NT2/D1 (cell line): ENCODE results near the gene PYROXD2.

Source experiments
- DNase-seq: peaks from one replicate; pipeline ENCODE4 v3.0.0-alpha.2; 2011; ENCODE audit warnings: low read depth, low spot score
- H3K27me3 ChIP-seq: 2 replicates; pipeline ENCODE4 v1.6.0; 2011; ENCODE audit warnings: mild to moderate bottlenecking; ENCODE audit not compliant: insufficient read length, insufficient read depth
- H3K36me3 ChIP-seq: 2 replicates; pipeline ENCODE4 v1.6.1; 2011; ENCODE audit warnings: mild to moderate bottlenecking, low read length, mixed read lengths; ENCODE audit not compliant: insufficient read depth, insufficient read length
- H3K4me1 ChIP-seq: 2 replicates; pipeline ENCODE4 v1.5.1; 2011; ENCODE audit not compliant: insufficient read depth, insufficient read length
- H3K4me3 ChIP-seq: 2 replicates; pipeline ENCODE4 v1.5.1; 2011; ENCODE audit warnings: low read depth; ENCODE audit not compliant: insufficient read length
- H3K9ac ChIP-seq: 2 replicates; pipeline ENCODE4 v1.6.0; 2011; ENCODE audit warnings: low read depth; ENCODE audit not compliant: insufficient read length
- H3K9me3 ChIP-seq: 2 replicates; pipeline ENCODE4 v1.5.1; 2011; ENCODE audit warnings: mild to moderate bottlenecking, low read length; ENCODE audit not compliant: insufficient read depth
- SUZ12 ChIP-seq: IDR thresholded peaks from 2 replicates; pipeline ENCODE4 v1.6.1; 2011; ENCODE audit not compliant: insufficient read length, insufficient read depth; ENCODE audit errors: extremely low read depth
- YY1 ChIP-seq: IDR thresholded peaks from 2 replicates; pipeline ENCODE4 v1.6.1; 2011; ENCODE audit not compliant: insufficient read length, insufficient read depth
- ZNF274 ChIP-seq: IDR thresholded peaks from 2 replicates; pipeline ENCODE4 v1.6.1; 2011; ENCODE audit warnings: mild to moderate bottlenecking, low read depth, low read length

The PYROXD2 gene

DNA sequence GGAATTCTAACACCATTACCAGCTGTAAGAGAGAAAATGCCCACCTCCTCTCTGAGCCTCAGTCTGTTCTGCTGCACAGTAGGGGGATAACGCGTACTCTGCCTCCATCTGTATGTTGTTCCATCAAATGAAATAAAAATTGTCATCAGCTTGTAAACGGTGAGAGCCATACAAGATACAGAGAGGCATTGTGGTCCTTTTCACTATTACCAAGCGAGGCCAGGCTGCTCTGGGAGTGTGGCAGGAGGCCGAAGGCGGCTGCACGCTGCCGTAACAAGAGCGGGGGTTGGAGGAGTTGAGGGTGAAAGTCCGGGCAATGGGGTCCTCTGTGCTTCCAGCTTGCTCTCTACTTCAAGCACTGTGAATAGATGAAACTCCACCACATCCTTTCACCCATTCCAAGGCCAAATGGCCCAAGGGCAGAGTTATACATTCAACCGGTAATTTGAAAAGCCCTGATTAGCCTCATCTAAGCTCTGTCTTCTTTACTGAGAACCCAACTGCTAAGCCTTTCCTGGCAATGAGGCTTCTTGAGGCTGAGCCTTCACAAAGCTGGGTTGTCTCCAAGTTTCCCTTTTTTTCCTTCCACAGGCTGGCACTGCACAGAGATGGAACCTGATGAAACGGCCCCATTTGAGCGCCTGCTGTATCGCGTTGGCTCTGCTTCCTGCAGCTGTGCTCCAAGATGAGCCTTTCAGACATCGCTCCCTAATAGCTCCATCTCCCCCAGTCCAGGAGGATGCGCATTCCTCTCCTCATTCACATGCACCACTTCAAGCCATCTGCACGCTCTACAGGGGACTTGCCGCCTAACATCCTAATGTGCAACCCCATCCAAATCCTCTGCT, 47.2 kb downstream of the PYROXD2 start:
- no peaks in the 10 kb centered on the region for H3K27me3 ChIP-seq
- TF ChIP-seq ZNF274, result no peak
- no peak for TF ChIP-seq YY1
- TF ChIP-seq SUZ12, result no peak
- peaks cover 9% of the 10 kb centered on the region; the same call in 1 of the 2 replicates for H3K9me3 ChIP-seq
- peak; percentile 18 for DNase-seq
- H3K9ac ChIP-seq, result no peak overlapping the region
- no peaks in the 10 kb centered on the region for H3K36me3 ChIP-seq
- peaks cover 4% of the 10 kb centered on the region for H3K4me1 ChIP-seq
- no peak overlapping the region for H3K4me3 ChIP-seq

DNA sequence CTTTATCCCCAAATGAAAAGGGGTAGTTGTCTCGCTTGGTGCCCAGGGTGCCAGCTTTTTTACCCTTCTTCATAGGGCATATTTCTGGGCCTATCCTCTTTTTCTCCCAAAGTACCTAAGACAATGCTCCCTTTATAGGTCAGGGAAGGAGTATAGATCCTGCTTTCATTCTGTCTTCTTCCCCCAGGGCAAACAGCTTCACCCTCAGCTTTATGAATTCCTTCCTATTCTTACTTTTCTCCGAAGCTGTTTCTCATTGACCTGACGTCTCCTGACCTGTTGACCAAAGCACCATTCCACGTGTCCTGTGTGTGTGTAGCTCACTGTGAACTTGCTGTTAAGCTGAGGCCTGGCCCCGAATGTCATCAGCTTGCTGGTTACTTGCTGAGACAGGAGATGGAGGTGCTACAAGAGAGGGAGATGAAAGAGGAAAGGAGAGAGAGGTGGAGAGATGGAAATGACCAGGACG, 48.9 kb downstream of the PYROXD2 start:
- peaks cover 4% of the 10 kb centered on the region for H3K4me1 ChIP-seq
- H3K36me3 ChIP-seq, result no peaks in the 10 kb centered on the region
- no peak overlapping the region for H3K4me3 ChIP-seq
- peaks cover 9% of the 10 kb centered on the region; the same call in 1 of the 2 replicates for H3K9me3 ChIP-seq
- no peak for TF ChIP-seq SUZ12
- no peak for TF ChIP-seq ZNF274
- TF ChIP-seq YY1, result no peak
- no peak overlapping the region for H3K9ac ChIP-seq
- no peaks in the 10 kb centered on the region for H3K27me3 ChIP-seq
- DNase-seq, result no peak

DNA sequence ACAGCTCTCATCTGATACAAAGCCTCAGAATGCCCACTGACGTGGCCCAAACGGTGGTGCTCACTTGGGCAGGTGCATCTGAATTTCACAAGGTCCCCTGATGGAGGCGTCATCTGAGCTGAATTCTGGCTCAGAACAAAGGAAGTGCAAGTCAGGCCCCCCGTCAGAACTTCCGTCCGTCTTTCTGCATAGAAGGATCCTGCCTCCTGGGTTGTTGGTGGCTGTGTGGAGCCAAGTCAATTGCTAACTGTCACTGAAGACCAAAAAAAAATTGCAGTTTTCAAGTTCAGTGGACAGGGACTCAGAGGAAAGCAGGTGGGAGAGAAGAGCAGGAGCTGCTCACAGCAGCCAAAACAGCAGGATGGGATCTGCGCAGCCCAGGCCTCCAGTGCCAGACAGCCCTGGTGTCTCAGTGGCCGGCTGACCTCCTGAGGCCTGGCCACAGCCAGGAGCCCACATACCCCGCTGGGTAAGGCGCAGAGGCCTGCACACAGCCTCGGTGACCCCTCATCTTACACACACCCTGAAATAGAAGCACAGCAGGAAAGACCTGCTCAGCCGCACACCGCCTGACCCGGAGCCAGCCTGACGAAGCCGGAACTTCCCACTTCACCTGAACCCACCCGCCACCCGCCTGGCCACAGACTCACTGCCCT, 49.4 kb downstream of the PYROXD2 start:
- Histone ChIP-seq H3K9me3 (peaks cover 9% of the 10 kb centered on the region; the same call in 1 of the 2 replicates), H3K4me1 (peaks cover 4% of the 10 kb centered on the region), H3K9ac (no peak overlapping the region), H3K27me3 (no peaks in the 10 kb centered on the region), H3K36me3 (no peaks in the 10 kb centered on the region), H3K4me3 (no peak overlapping the region)
- no peak for DNase-seq
- TF ChIP-seq SUZ12 (no peak), ZNF274 (no peak), YY1 (no peak)

DNA sequence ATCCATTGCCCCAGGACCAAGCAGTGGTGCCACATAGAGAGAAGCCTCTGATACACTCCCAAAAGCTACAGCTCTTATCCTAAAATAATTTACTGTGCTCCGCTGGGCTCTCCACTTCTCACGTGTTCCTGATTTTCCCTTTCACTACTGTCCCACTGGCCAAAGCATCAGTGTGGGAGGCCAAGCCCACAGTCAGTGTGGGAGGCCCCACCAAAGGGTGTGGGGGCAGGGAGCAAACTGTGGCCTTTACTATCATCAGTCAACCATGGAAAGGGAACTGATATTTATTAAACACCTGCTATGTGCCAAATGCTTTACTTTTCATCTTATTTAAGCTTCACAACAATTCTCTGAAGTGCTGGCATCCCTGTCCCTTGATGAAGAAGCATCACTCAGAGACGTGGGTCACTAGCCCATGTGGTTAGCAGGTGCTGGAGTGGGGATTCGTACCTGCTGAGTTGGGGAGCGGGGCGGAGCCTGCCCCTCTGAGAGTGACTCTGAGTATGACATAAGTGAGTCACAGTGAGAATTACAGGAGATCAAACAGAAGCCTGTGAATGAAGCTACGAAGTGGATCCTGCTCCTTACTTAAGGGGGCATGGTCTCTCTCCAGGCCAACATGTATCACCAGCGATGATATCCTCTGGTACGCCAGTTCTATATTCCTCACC, 50.4 kb downstream of the PYROXD2 start:
- Histone ChIP-seq H3K9me3 (peaks cover 9% of the 10 kb centered on the region; the same call in 1 of the 2 replicates), H3K9ac (no peak overlapping the region), H3K4me3 (no peak overlapping the region), H3K36me3 (no peaks in the 10 kb centered on the region), H3K27me3 (no peaks in the 10 kb centered on the region), H3K4me1 (peaks cover 4% of the 10 kb centered on the region)
- DNase-seq, result no peak
- TF ChIP-seq SUZ12 (no peak), ZNF274 (no peak), YY1 (no peak)

- DNase-seq, result no peak
- TF ChIP-seq YY1, result no peak
- Histone ChIP-seq H3K27me3 (no peaks in the 10 kb centered on the region), H3K36me3 (no peaks in the 10 kb centered on the region), H3K4me3 (no peak overlapping the region), H3K9ac (no peak overlapping the region), H3K9me3 (no peaks in the 10 kb centered on the region), H3K4me1 (peaks cover 4% of the 10 kb centered on the region)
Measured at GRCh38 chr10:98363220-98363619, 51.8 kb downstream of the PYROXD2 start.

- no peak overlapping the region for H3K4me3 ChIP-seq
- TF ChIP-seq SUZ12, result no peak
- no peak for TF ChIP-seq ZNF274
- no peaks in the 10 kb centered on the region for H3K27me3 ChIP-seq
- H3K4me1 ChIP-seq, result peaks cover 4% of the 10 kb centered on the region
- H3K9me3 ChIP-seq, result no peaks in the 10 kb centered on the region
- DNase-seq, result no peak
- no peak overlapping the region for H3K9ac ChIP-seq
- H3K36me3 ChIP-seq, result no peaks in the 10 kb centered on the region
Measured at GRCh38 chr10:98361131-98362025, 53.6 kb downstream of the PYROXD2 start.

DNA sequence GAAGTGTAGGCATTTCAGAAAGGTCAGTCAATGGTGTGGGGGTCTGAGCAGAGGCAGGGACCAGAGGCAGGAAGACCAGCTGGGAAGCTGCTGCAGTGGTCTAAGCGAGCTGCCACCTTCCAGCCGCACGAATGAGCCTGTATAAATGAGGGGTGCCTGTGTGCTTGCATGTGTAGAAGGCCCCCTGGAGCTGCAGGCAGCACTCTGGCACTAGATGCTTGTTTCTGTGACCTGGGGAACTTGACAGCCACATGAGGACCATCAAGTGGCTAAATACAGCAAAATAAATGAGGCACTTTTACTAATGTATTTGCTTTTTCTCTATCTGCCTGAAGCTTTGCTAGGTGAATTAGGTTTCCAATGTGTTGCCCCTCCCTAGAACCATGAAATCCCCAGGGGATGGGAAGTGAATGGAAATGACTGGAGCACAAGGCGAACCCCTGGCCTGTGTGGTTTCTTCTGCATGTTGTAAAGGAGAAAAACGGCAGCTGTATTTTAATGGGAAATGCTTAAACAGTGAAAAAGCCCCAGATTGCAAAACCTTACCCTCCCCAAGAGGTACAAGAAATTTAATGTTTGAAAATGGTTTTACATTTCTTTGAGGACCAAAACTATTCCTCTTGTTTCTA, 57.7 kb downstream of the PYROXD2 start:
- Histone ChIP-seq H3K4me1 (no peaks in the 10 kb centered on the region), H3K36me3 (no peaks in the 10 kb centered on the region), H3K27me3 (no peaks in the 10 kb centered on the region), H3K9ac (no peak overlapping the region), H3K4me3 (no peak overlapping the region), H3K9me3 (no peaks in the 10 kb centered on the region)
- no peak for TF ChIP-seq SUZ12
- DNase-seq, result no peak
